HG03066 (cell line): Measurements from ENCODE around the gene PPM1L.
A peak's percentile ranks its signal among the peaks of the same experiment; 100 is the strongest.
"Not testable (repeated sequence)": the region's sequence is repeated elsewhere in the genome, so short reads cannot be mapped to it uniquely, and the experiment has no call there.

ENCODE experiments used
- ATAC-seq: cut with Tn5 transposase; IDR thresholded peaks from one replicate; pipeline ENCODE4 v1.9.1; 2021; ENCODE audit warnings: low read depth; ENCODE audit not compliant: unreplicated experiment

Gene PPM1L

GRCh38 chr3:160755776-160756304 is at the start of gene PPM1L:
Gene PPM1L, plus strand, starts transcription at chr3:160756231.
- peak; percentile 45 for ATAC-seq

- no peak for ATAC-seq
Measured at GRCh38 chr3:160707187-160707794, 48.7 kb upstream of the PPM1L start.

GRCh38 chr3:160709477-160710182 is 46.4 kb upstream of the PPM1L start:
- no peak for ATAC-seq

DNA sequence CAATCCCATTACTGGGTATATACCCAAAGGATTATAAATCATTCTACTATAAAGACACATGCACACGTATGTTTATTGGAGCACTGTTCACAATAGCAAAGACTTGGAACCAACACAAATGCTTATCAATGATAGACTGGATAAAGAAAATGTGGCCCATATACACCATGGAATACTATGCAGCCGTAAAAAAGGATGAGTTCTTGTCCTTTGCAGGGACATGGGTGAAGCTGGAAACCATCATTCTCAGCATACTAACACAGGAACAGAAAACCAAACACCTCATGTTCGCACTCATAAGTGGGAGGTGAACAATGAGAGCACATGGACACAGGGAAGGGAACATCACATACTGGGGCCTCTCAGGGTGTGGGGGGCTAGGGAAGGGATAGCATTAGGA is 42.9 kb upstream of the PPM1L start:
- not testable (repeated sequence) for ATAC-seq

- no peak for ATAC-seq
Measured at GRCh38 chr3:160719710-160720109, 36.3 kb upstream of the PPM1L start.

GRCh38 chr3:160720123-160720746 is 35.8 kb upstream of the PPM1L start:
- no peak for ATAC-seq

DNA sequence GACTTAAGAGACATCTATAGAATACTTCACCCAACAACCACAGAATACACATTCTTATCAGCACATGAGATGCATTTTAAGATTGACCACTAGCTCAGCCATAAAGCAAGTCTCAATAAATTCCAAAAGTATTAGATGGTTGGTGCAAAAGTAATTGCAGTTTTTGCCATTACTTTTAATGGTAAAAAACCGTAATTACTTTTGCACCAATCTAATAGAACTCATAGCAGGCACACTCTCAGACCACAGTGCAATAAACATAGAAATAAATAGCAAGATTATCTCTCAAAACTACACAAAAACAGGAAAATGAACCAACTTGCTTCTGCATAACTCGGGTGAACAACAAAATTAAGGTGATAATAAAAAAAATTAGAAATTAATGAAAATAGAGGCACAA is 33.7 kb upstream of the PPM1L start:
- ATAC-seq = no peak

DNA sequence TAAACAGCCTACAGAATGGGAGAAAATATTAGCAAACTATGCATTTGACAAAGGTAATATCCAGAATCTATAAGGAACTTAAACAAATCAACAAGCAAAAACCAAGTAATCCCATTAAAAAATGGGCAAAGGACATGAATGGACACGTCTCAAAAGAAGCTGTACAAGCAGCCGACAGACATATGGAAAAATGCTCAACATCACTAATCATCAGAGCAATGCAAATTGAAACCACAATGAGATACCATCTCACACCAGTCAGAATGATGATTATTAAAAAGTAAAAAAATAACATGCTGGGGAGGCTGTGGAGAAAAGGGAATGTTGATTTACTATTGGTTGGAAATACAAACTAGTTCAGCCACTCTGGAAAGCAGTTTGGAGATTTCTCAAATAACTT is 30.7 kb upstream of the PPM1L start:
- no peak for ATAC-seq

GRCh38 chr3:160735826-160736225 is 20.2 kb upstream of the PPM1L start:
- ATAC-seq = no peak

GRCh38 chr3:160738048-160738447 is 18.0 kb upstream of the PPM1L start:
- ATAC-seq = no peak

- ATAC-seq = no peak
Measured at GRCh38 chr3:160739079-160739478, 17.0 kb upstream of the PPM1L start.

GRCh38 chr3:160746976-160747375 is 9.1 kb upstream of the PPM1L start:
- ATAC-seq = no peak

- ATAC-seq = no peak
Measured at GRCh38 chr3:160747422-160747821, 8.6 kb upstream of the PPM1L start.

DNA sequence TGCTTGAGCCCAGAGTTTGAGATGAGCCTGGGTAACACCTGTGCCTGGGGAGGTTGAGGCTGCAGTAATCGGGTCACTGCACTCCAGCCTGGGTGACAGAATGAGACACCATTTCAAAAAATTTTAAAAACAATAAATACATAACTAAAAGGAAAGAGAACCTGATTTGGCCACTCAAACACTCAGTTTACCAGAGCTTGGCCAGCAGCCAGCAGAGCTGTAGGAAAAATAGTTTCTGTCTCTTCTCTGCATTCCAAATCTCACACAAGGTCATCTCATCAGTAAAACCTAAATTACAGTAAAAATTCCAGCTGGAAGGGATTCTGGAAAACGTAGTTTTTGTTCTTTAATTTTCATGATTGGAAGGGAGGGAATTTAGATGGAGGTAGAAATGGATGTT is 7.8 kb upstream of the PPM1L start:
- ATAC-seq = no peak

GRCh38 chr3:160748787-160749186 is 7.2 kb upstream of the PPM1L start:
- no peak for ATAC-seq

GRCh38 chr3:160753953-160754352 is 2.1 kb upstream of the PPM1L start:
- no peak for ATAC-seq

GRCh38 chr3:160754371-160754854 is 1.6 kb upstream of the PPM1L start:
- no peak for ATAC-seq

- peak; percentile 81 for ATAC-seq
Measured at GRCh38 chr3:160754855-160755747, 930 bp upstream of the PPM1L start.

- no peak for ATAC-seq
Measured at GRCh38 chr3:160757233-160758106, 1.4 kb downstream of the PPM1L start.
